Liver (tissue), 9 donors: Measurements from ENCODE around the gene TAAR1. TPM values are rescaled to one million over a fixed set of nuclear protein-coding genes. Genes with fewer than 3 reads are reported as not detected.

Source experiments
- DNase-seq: peaks from one replicate; pipeline ENCODE4 v3.0.0-alpha.2; 2017; ENCODE audit warnings: low spot score
- H3K27ac ChIP-seq, 2 donors: one replicate each; pipeline ENCODE4 v1.7.0; 2013; ENCODE audit warnings: inconsistent platforms in 2 of 2, low read length in 2 of 2, control low read depth in 1 of 2, low read depth in 1 of 2, mild to moderate bottlenecking in 1 of 2
- H3K27me3 ChIP-seq, 4 donors: one replicate each; pipeline versions ENCODE4 v1.6.1 to v1.7.0; 2013; ENCODE audit warnings: low read length in 3 of 4, inconsistent platforms in 1 of 4, mild to moderate bottlenecking in 1 of 4, moderate library complexity in 1 of 4; ENCODE audit not compliant: control insufficient read depth in 4 of 4, insufficient read depth in 4 of 4
- H3K36me3 ChIP-seq, 4 donors: one replicate each; pipeline versions ENCODE4 v1.6.1 to v1.7.0; 2013; ENCODE audit warnings: low read length in 3 of 4, mild to moderate bottlenecking in 3 of 4, low read depth in 1 of 4, moderate library complexity in 1 of 4; ENCODE audit not compliant: control insufficient read depth in 4 of 4, insufficient read depth in 3 of 4
- H3K4me1 ChIP-seq, 4 donors: one replicate each; pipeline versions ENCODE4 v1.6.1 to v1.7.0; 2013; ENCODE audit warnings: low read length in 3 of 4, mild to moderate bottlenecking in 3 of 4, moderate library complexity in 1 of 4; ENCODE audit not compliant: control insufficient read depth in 4 of 4, insufficient read depth in 4 of 4
- H3K4me3 ChIP-seq, 3 donors: one replicate each; pipeline versions ENCODE4 v1.6.1 to v1.7.0; 2013; ENCODE audit warnings: low read length in 3 of 3, control low read depth in 1 of 3, low read depth in 1 of 3, mild to moderate bottlenecking in 1 of 3
- H3K9ac ChIP-seq, 2 donors: one replicate each; pipeline ENCODE4 v1.7.0; 2013; ENCODE audit warnings: low read length in 2 of 2, mild to moderate bottlenecking in 2 of 2, moderate library complexity in 2 of 2, control low read depth in 1 of 2, low read depth in 1 of 2
- H3K9me3 ChIP-seq, 4 donors: one replicate each; pipeline versions ENCODE4 v1.6.1 to v1.7.0; 2013; ENCODE audit warnings: low read length in 3 of 4; ENCODE audit not compliant: control insufficient read depth in 4 of 4
- ATF3 ChIP-seq: IDR thresholded peaks from 2 replicates; pipeline ENCODE4 v1.6.1; 2016; ENCODE audit warnings: antibody characterized with exemption
- CTCF ChIP-seq: fragments of 150-350 bp; IDR thresholded peaks from 2 replicates; pipeline ENCODE4 v1.5.1; 2017; ENCODE audit warnings: improper control_type of control experiment, low read depth, low read length; ENCODE audit not compliant: missing input control
- EGR1 ChIP-seq, 2 donors: IDR thresholded peaks; 2 replicates each; pipeline ENCODE4 v1.6.1; 2016 to 2018; ENCODE audit warnings: antibody characterized with exemption in 2 of 2, low read depth in 2 of 2
- FOXA1 ChIP-seq: IDR thresholded peaks from 2 replicates; pipeline ENCODE4 v1.6.1; 2016; ENCODE audit warnings: antibody characterized with exemption
- FOXA2 ChIP-seq: IDR thresholded peaks from 2 replicates; pipeline ENCODE4 v1.6.1; 2016; ENCODE audit warnings: antibody characterized with exemption
- GABPA ChIP-seq, 2 donors: IDR thresholded peaks in 1 of 2; conservative IDR thresholded peaks in 1 of 2; 2 replicates each; pipeline ENCODE4 v1.6.1; 2016; ENCODE audit warnings: antibody characterized with exemption in 2 of 2, mild to moderate bottlenecking in 1 of 2, moderate library complexity in 1 of 2
- HNF4A ChIP-seq, 2 donors: conservative IDR thresholded peaks; 2 replicates each; pipeline ENCODE4 v1.6.1; 2016; ENCODE audit warnings: antibody characterized with exemption in 2 of 2, mild to moderate bottlenecking in 2 of 2
- HNF4G ChIP-seq: IDR thresholded peaks from 2 replicates; pipeline ENCODE4 v1.6.1; 2016; ENCODE audit warnings: antibody characterized with exemption
- JUND ChIP-seq, 2 donors: IDR thresholded peaks; 2 replicates each; pipeline ENCODE4 v1.6.1; 2016; ENCODE audit warnings: antibody characterized with exemption in 2 of 2
- MAX ChIP-seq: IDR thresholded peaks from 2 replicates; pipeline ENCODE4 v1.6.1; 2016; ENCODE audit warnings: antibody characterized with exemption
- NR2F2 ChIP-seq: IDR thresholded peaks from 2 replicates; pipeline ENCODE4 v1.6.1; 2016; ENCODE audit warnings: antibody characterized with exemption
- RAD21 ChIP-seq, 2 donors: IDR thresholded peaks; 2 replicates each; pipeline ENCODE4 v1.6.1; 2016; ENCODE audit warnings: antibody characterized with exemption in 2 of 2, mild to moderate bottlenecking in 2 of 2
- REST ChIP-seq: IDR thresholded peaks from 2 replicates; pipeline ENCODE4 v1.6.1; 2016; ENCODE audit warnings: antibody characterized with exemption, mild to moderate bottlenecking
- RXRA ChIP-seq, 2 donors: IDR thresholded peaks; 2 replicates each; pipeline ENCODE4 v1.6.1; 2017 to 2018; ENCODE audit warnings: antibody characterized with exemption in 2 of 2, mild to moderate bottlenecking in 1 of 2
- SP1 ChIP-seq: IDR thresholded peaks from 2 replicates; pipeline ENCODE4 v1.6.1; 2018; ENCODE audit warnings: antibody characterized with exemption, mild to moderate bottlenecking
- TAF1 ChIP-seq: conservative IDR thresholded peaks from 2 replicates; pipeline ENCODE4 v1.6.1; 2016; ENCODE audit warnings: antibody characterized with exemption, mild to moderate bottlenecking
- YY1 ChIP-seq: IDR thresholded peaks from 2 replicates; pipeline ENCODE4 v1.6.1; 2016; ENCODE audit warnings: antibody characterized with exemption, mild to moderate bottlenecking
- WGBS: extraction: QIAGEN DNeasy Blood & Tissue Kit; methylation state at CpG from one replicate; pipeline ENCODE4 v1.1.7; 2013; 5-methylcytosine and 5-hydroxymethylcytosine counted together
- polyA plus RNA-seq, 2 donors: library from polyadenylated mRNA; stranded (reverse) in 1 of 2; unstranded in 1 of 2; fragments of 200-250 nt in 1 of 2; fragments of >200 nt in 1 of 2; fragmentation: Nextera tagmentation in 1 of 2; extraction: Ambion mirVana in 1 of 2; gene quantifications; one replicate each; pipeline versions ENCODE4 v1.2.1 to v1.2.3, GENCODE V29; 2013 to 2015
- total RNA-seq, 2 donors: library from RNA; depleted of rRNA; stranded (reverse); fragments of >200 nt; gene quantifications; one replicate each; pipeline ENCODE4 v1.2.3, GENCODE V29; 2014
- TF ChIP-seq, protein P1 (sequence below): IDR thresholded peaks from 2 replicates; pipeline ENCODE4 v1.6.1; 2016; ENCODE audit warnings: antibody characterized with exemption
- donor health status: healthy.
- donor health status: healthy.
- donor health status: healthy.
- donor health status: healthy.
- donor health status: healthy.

Gene TAAR1
- total and polyA plus RNA-seq, 4 donors, result not detected

DNA sequence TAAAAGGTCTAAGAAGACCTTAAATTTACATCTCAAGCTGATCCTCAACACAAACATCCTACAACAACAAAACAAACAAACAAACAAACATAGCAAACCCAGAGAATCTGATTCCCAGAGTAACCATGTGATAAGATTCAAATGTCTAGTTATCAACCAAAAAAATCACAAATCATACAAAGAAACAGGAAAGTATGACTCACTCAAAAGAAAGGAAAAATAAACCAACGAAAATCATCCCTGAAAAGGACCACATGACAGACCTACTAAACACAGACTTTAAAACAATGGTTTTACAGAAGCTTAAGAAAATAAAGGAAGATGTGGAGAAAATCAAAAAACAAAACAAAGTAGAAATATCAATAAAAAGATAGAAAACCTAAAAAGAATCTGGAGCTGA is 36.8 kb upstream of the TAAR1 start:
- Histone ChIP-seq H3K27ac (no peak overlapping the region), H3K4me3 (no peak overlapping the region), H3K4me1 (peaks cover 2 to 9% (median 4%) of the 10 kb centered on the region in 4 donors), H3K36me3 (peaks cover 0 to 52% (median 39%) of the 10 kb centered on the region in 4 donors), H3K27me3 (no peaks in the 10 kb centered on the region), H3K9ac (no peak overlapping the region), H3K9me3 (peaks cover 0 to 1% (median 0%) of the 10 kb centered on the region in 4 donors)
- TF ChIP-seq HNF4A (conservative IDR thresholded peaks at IDR 0.05) (no peak), RAD21 (IDR thresholded peaks at IDR 0.05) (no peak), HNF4G (no peak), ATF3 (no peak), NR2F2 (no peak), FOXA2 (no peak), REST (no peak), EGR1 (IDR thresholded peaks at IDR 0.05; ENCODE audit: low read depth in 2 of 2) (no peak), JUND (IDR thresholded peaks at IDR 0.05) (no peak), YY1 (no peak), CTCF (no peak), TAF1 (no peak), GABPA (IDR thresholded peaks at IDR 0.05 in 1 of 2, conservative IDR thresholded peaks at IDR 0.05 in 1 of 2) (no peak), SP1 (no peak), RXRA (IDR thresholded peaks at IDR 0.05) (no peak), MAX (no peak)
- TF ChIP-seq, protein P1, sequence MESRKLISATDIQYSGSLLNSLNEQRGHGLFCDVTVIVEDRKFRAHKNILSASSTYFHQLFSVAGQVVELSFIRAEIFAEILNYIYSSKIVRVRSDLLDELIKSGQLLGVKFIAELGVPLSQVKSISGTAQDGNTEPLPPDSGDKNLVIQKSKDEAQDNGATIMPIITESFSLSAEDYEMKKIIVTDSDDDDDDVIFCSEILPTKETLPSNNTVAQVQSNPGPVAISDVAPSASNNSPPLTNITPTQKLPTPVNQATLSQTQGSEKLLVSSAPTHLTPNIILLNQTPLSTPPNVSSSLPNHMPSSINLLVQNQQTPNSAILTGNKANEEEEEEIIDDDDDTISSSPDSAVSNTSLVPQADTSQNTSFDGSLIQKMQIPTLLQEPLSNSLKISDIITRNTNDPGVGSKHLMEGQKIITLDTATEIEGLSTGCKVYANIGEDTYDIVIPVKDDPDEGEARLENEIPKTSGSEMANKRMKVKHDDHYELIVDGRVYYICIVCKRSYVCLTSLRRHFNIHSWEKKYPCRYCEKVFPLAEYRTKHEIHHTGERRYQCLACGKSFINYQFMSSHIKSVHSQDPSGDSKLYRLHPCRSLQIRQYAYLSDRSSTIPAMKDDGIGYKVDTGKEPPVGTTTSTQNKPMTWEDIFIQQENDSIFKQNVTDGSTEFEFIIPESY, result no peak
- no peak for DNase-seq
- 90% methylated on average over 1 of the region's 1 CpG for WGBS

DNA sequence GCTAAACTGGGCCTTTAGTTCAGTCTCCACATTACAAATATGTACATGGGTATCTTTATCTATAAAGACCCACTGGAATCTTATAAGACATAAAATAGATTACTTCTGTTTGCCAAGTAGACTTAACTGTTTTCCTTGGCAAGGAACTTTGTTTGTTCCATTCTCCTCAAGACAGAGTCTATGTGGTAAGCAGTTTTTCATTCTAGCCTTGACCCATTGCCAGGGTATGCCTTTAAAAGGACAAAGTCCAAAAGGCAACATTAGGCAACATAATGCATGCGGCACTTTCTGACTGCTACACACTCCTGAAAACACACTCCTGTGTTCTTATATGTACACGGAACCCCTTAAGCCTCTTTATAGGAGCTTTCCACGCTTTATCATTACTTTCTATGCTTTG is 34.5 kb upstream of the TAAR1 start:
- H3K36me3 ChIP-seq, result peaks cover 0 to 54% (median 43%) of the 10 kb centered on the region in 4 donors
- DNase-seq, result no peak
- no peaks in the 10 kb centered on the region for H3K27me3 ChIP-seq
- peaks cover 0 to 1% (median 0%) of the 10 kb centered on the region in 4 donors for H3K9me3 ChIP-seq
- peaks cover 2 to 6% (median 4%) of the 10 kb centered on the region in 4 donors for H3K4me1 ChIP-seq
- 74% methylated on average over 3 of the region's 3 CpGs for WGBS
- no peak overlapping the region for H3K4me3 ChIP-seq
- H3K27ac ChIP-seq, result no peak overlapping the region
- no peak overlapping the region for H3K9ac ChIP-seq
- TF ChIP-seq SP1 (peak; percentile 11), NR2F2 (no peak), HNF4G (peak; percentile 79), YY1 (no peak), GABPA (IDR thresholded peaks at IDR 0.05 in 1 of 2, conservative IDR thresholded peaks at IDR 0.05 in 1 of 2) (no peak), MAX (peak; percentile 61), RAD21 (IDR thresholded peaks at IDR 0.05) (no peak), FOXA1 (no peak), REST (no peak)
- TF ChIP-seq, protein P1, result no peak
